HT1080 (cell line): ENCODE data around the gene EXD2. TPM values are rescaled to one million over a fixed set of nuclear protein-coding genes. Genes with fewer than 3 reads are reported as not detected.
"Not testable (repeated sequence)": the region's sequence is repeated elsewhere in the genome, so short reads cannot be mapped to it uniquely, and the experiment has no call there.

Experiments
- DNase-seq: peaks from one replicate; pipeline ENCODE4 v3.0.0-alpha.2; 2015; ENCODE audit warnings: low read depth
- total RNA-seq: library from RNA; depleted of rRNA; stranded (reverse); fragments of >200 nt; shearing (Covaris generic); gene quantifications from 2 replicates; pipeline ENCODE4 v1.2.3, GENCODE V29; 2014

The EXD2 gene
- total RNA-seq, 1 experiment from 2014 or later = 13.5 TPM

DNA sequence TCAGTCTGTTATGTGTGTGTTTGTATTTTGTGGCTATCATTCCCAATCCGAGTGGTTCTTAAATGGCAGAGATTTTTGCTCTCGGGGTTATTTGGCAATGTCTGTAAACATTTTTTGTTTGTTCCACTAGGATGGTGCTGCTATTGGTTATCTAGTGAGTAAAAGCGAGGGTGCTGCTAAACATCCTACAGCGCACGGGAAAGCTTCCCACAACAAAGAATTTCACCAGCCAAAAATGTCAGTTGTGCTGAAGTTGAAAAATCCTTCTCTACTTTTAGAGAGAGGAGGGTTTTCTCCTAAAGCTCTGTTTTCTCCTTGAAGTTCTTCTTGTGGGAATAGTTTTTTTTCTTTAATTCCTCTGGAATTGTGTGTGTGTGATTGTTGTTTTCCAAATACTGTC lies 2.4 kb downstream of the EXD2 start:
- DNase-seq = no peak

DNA sequence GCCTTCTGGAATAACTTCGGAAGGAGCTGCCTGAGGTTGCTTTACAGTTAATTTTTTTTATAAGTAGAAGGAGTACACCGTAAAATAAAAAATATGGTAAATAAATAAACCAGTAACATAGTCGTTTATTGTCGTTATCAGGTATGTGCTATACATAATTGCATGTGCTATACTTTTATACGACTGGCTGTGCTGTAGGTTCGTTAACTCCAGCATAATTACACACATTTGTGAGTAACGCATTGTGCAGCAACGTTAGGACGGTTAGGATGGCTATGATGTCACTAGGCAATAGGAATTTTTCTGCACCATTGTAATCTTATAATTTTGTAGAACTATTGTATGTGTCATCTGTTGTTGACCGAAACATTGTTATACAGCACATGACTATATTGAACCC lies 8.5 kb downstream of the EXD2 start:
- no peak for DNase-seq

DNA sequence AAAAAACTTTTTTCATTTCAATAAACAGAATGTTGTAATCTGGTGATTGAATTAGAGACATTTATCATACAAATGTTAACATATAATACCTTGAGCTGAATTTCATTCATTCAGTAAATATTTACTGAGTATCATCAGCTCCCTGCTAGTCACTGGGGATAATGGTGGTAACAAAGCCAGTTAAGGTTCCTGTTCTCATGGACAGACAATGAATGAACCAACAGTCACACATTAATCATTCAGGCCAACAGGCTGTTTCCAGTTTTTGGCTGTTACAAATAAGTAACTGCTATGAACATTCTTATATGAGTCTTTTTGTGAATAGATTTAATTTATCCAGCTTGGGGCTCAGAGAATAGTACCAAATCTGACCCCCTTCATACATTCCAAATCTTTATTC lies 13.5 kb downstream of the EXD2 start:
- DNase-seq = peak; percentile 27

DNA sequence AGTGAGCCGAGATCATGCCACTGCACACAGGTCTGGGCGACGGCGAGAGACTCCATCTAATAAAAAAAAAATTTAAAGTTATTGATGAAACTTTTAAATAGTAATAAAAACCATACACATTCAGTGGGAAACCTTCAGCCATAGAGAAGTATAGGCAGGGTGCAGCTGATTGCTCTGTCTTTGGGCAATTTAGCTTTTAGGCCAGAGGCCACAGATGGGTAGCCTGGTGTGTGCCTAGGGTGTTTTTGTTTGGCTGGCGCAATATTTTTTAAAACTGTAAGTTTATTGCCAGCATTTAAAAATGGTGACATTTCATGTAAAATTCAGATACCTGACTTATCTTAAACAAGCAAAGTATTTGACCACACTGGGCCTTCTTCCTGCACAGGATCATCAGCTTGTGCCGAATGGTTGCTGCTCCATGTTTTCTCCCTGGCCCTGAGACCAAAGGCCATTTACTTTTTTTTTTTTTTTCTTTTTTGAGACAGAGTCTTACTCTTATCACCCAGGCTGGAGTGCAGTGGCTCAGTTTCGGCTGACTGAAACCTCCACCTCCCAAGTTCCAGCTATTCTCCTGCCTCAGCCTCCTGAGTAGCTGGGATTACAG lies 16.2 kb downstream of the EXD2 start:
- no peak for DNase-seq

DNA sequence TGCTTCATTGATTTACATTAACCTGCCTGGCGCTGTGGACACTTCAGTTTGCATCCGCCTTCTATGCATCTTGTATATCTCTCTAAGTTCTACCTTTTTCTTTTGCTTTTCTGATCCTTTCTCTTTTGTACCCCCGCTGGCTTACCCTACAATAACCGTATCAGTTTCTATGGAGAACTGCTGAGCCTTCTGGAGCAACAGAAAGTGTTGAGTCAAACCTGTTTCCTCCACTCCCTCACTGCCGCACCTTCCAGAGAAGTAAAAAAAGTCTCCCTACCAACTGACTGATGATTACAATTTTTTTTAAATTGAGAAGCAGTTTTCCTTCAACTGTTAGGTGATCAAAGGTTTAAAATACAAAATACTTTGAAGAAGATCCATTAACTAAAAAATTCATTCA lies 17.4 kb downstream of the EXD2 start:
- no peak for DNase-seq

DNA sequence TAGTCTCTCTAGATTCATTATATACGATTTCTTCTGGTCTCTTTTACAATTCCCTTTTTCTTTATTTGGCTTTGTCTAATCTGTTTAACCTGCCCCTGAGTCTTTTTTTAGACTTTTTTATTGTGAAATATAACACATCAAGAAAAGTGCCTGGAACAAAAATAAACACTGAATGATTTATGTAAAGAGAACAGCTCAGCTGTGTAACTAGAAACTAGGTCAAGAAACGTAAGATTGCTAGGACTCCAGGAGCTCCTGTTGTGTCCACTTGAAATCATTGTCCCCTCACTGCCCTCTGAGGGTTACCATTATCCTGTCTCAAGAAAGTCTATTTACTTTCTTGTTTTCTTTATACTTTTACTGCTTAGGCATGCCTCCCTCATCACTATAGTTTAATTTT lies 23.1 kb downstream of the EXD2 start:
- DNase-seq = no peak

DNA sequence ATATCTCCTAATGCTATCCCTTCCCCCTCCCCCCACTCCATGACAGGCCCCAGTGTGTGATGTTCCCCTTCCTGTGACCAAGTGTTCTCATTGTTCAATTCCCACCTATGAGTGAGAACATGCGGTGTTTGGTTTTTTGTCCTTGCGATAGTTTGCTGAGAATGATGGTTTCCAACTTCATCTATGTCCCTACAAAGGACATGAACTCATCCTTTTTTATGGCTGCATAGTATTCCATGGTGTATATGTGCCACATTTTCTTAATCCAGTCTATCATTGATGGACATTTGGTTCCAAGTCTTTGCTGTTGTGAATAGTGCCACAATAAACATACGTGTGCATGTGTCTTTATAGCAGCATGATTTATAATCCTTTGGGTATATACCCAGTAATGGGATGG lies 26.4 kb downstream of the EXD2 start:
- DNase-seq = not testable (repeated sequence)

DNA sequence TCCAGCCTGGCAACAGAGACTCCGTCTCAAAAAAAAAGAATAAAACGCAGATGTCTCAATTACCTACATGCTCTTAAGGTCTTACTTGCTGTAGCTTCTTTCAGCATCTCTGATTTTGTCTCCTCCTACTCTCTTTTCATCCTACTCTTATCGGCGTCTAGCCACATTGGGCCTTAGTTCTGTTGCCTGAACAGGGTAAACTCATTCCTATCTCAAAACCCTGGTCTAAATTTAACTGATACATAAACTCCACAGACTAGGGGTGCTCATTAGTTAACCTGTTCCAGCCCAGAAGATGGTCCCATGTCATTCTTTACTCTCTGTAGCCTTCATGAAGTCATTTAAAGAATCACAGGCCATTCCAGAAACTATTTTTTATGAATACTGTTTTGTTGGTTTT lies 33.6 kb downstream of the EXD2 start:
- DNase-seq = no peak

DNA sequence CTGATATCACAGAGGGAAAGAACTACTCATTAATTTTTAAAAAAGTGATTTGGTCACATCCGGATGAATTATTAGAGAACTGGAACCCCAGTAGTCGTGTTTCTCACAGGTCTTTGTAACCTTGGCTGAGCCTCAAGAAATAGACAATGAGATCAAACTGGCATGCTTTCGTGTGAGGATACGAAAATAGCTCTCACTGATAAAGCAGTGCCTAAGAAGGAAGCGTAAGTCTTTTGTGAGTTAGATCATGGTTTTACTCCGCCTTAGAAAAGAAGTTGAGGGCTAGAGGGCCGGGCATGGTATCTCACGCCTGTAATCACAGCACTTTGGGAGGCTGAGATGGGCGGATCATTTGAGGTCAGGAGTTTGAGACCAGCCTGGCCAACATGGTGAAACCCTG lies 34.9 kb downstream of the EXD2 start:
- no peak for DNase-seq

DNA sequence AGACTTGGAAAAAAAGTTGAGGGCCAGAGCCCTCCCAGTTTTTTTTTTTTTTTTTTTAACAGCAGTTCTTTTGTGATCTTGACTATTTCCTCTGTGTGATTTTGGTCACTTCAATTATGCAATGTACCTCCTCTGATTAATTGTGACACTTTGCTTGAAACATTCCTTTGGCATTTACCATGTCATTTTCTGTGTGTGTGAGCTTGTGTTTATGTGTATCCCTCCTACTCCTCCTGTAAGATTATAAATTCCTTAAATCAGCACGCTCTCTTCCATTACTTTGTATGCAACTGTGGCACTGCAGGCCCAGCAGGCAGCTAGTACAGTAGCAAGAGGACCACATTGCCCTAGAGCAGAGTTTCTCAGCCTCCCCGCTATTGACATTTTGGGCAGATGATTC lies 35.4 kb downstream of the EXD2 start:
- DNase-seq = no peak

DNA sequence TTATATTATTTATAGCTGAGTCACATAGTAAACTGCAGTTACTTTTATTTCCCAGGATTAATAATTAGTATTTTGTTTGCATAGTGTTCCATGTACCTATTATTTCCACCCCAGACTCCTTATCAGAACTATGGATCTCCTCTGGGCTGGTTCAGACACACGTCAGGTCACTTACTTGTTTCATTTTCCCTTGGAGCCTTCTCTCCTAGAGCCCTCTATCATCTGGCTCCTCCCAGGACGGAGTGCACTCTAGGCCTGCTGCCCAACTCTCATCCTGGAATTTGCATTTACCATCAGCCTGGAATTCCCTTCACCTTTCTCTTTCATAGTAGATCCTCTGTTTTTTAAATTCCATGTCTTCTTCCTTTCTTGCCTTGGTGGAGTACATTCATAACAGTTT lies 40.2 kb downstream of the EXD2 start:
- DNase-seq = no peak

DNA sequence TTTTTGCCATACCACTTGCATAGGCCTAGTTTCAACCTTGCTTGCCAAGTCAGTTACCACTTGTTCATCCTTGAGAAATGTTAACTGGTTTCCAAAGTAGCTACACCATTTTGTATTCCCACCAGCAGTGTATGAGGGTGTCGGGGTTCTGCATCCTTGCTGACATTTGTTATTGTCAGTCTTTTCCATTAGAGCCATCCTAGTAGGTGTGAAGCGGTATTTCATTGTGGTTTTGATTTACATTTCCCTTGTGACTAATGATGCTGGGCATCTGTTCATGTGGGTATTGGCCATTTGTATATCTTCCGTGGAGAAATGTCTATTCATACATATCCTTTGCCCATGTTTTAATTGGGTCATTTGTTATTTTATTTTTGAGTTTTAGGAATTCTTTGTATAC lies 41.1 kb downstream of the EXD2 start:
- no peak for DNase-seq

DNA sequence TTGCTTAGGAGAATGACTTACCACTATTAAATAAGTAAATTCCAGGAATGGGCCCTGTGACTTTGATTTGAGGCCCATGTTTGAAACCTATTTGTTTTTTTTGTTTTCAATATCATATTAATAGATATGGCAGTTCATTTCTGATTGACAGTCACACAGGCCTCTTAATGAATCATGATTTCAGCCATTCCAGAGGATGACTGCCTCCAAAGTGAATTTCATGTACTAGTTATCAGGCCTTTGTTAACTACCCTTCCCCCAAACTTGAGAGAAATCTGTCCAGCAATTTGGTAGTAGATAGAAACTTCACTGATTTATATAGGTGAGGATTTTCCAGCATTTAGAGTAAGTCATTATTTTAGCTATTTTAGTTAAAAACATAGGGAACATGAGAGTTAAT lies 42.8 kb downstream of the EXD2 start:
- DNase-seq = no peak

DNA sequence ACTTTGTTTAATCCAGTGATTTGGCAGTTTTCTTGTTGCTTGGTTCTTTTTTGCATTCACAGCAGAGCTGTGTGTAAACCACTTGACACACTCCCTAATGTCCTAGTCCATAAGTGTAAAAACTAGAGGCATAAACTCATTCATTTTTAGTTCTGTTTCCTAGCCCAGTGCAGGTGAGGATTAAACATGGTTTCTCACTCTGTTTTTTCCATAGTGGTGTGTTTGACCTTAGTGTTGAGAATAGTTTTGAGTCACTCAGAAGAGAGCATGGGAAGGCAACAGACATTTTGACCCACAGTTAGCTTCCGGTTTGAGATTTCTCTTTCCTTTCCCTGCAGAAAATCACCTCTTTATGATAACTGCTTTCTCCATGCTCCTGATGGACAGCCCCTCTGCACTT lies 44.4 kb downstream of the EXD2 start:
- no peak for DNase-seq

DNA sequence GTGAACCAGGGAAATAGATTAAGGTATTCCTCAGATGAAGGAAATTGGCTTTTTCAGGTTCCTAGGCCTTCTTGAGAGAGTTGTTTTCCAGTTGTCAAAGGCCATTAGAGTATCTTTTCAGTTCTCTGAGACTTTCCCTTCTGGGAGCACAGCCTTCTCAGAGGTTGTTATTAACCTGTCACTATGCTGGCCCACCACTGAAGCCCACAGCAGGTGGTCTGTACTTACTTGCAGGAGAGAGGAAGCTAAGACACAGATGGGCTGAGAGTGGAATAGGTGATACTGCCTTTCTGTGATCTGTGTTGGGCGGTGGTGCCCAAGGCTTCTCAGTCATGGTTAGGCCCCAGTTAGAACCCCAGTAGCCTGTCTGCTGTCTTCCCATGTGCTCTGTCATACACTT lies 45.8 kb downstream of the EXD2 start:
- DNase-seq = no peak

DNA sequence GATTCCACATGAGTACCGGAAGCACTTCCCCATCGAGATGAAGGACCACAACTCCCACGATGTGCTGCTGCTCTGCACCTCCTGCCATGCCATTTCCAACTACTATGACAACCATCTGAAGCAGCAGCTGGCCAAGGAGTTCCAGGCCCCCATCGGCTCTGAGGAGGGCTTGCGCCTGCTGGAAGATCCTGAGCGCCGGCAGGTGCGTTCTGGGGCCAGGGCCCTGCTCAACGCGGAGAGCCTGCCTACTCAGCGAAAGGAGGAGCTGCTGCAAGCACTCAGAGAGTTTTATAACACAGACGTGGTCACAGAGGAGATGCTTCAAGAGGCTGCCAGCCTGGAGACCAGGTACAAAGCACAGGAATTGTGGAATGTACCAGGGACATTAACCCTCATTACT lies 46.3 kb downstream of the EXD2 start:
- no peak for DNase-seq

DNA sequence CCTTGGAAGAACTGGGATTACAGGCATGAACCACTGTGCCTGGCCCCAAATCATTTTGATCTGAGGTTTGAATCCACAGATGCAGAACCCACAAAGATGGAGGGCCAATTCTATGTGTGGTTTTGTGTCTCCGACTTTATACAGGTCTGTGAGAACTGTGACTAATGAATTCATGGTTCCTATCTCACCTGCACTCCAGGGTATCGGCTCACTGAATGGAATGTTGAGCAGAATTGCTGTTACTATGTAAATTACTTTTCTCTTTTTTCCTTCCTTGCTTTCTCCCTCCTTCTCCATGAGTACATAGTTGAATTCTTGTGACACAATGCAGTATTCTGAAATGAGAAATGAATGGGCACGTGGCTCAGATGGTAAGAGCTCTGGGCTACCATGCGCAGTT lies 47.6 kb downstream of the EXD2 start:
- DNase-seq = no peak

DNA sequence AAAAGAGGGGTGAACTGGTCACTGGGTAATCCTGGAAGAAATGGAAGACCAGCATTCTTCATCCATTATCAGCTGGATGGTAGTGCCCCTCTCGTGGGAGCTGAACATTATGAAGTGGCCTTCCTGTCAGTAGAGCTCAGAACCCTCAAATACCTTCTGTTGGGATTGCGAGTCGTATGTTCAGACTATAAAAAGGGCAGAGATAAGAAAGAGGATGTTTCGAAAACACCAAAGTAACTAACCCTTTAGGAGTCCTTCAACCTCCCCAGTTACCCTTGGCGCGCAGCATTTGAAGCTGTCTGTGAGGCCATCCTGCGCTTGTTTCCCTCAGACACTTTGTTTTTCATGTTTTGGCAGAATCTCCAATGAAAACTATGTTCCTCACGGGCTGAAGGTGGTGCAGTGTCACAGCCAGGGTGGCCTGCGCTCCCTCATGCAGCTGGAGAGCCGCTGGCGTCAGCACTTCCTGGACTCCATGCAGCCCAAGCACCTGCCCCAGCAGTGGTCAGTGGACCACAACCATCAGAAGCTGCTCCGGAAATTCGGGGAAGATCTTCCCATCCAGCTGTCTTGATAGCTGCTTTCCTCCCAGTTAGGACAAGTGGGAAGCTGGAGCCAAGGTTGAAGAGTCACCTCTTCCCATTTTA lies 49.4 kb downstream of the EXD2 start:
- no peak for DNase-seq

DNA sequence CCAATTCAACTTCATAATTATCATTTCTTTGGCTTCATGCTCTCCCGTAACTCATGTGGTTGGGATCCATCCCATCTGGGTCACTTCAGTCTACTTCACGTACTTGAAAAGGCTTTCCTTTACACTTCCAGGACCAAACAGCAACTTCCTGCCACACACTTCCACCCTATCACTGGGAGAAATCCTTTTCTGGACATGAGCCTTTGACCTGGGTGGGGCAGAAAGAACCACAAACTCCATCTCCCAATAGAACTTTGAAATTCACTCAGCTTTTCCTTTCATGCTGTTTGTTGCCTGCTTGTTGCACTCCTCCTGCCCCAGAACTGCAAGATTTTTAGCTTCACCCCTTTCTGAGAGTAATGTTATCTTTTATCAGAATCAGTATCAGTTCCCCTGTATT lies 50.3 kb downstream of the EXD2 start:
- DNase-seq = no peak

DNA sequence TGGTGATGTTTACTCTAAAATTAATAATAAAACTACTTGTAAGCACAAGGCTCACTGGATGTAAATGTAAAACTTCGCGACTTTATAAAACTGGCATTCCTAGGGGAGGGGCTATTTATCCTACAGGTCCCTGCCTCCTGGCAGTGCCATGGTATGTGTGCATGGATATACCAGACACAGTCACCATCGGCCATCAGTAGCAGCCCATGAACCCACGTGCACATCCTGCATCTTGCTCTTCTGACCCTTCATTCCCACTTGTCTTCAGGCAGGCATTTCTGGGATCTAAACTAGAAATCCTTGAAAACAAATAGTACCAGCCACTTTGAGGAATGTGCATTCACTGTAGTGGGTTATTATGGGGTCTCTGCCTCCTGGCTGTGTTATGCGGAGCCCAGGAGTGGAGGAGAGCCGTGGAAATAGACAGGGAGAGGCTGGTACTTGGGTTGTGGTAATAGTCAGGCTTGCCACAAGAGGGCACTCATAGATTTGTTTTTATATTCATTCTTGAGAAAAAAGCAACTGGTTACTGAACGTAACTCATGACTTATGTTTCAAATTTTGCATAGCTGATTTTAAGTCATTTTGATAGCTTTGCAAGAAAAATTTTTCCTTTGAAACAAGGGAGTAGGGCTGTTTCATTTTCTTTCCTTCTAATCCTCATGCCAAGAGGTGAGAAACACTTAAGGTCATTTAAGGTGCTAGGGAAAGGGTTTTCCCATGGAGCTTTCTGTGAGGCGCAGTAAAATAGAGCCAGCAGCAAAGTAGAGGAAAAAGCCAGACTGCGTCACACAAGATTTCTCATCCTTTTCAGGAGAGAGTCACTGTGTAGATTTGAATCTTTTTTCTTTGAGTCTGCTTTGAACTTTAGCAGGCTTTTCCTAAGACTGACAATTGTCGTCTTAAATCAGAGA lies 51.3 kb downstream of the EXD2 start:
- peak; percentile 71 for DNase-seq

DNA sequence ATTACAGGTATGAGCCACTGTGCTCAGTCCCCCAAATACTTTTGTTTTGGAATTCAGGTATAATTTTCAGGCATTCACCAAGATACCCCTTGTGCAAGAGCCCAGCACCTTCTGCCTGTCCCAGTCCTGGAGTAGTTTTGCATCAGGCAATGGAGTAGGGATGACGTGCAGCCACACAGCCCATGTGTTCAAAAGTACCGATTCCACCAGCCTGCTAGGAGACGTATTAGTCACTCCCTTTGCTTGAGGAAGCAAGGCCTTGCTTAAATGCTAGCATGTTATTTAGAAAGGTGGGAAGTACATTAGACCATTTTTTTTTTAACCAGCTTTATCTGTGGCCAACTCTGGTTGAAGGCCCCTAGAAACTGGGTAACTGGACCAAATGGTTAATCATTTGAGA lies 53.6 kb downstream of the EXD2 start:
- DNase-seq = no peak

DNA sequence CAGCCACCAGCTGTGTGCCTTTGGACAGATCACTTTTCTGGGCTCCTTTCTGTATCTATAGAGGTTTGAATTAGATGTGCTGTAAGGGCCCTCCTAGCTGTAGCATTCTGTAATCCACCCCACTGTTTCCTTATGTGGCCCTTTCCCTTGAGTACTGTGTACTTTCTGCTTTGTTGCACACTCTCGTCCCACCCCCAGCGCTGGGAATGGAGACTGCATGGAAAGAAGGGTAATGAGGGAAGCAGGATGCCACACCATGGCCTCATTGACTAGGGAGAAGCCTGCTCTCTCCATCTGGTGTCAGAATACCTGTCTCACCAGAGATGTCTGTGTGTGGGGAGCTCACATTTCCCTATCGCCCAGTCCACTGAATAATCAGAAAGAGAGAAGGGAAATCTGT lies 55.0 kb downstream of the EXD2 start:
- no peak for DNase-seq
